GM12892 (cell line): Measurements from ENCODE around the gene PNMT.

Experiments used
- DNase-seq: peaks from one replicate; pipeline ENCODE4 v3.0.0; 2011; ENCODE audit not compliant: insufficient read length
- FAIRE-seq: peaks from 2 replicates; lab custom pipeline; 2011; peaks lifted over from hg19 to GRCh38; lab: Jason Lieb, UNC
- POLR2A ChIP-seq: IDR thresholded peaks from 2 replicates; pipeline ENCODE4 v1.6.1; 2011; ENCODE audit warnings: low read depth, low read length, control low read depth
- POLR2AphosphoS5 ChIP-seq: IDR thresholded peaks from 2 replicates; pipeline ENCODE4 v1.6.1; 2011; ENCODE audit warnings: low read depth, low read length, control low read depth
- TAF1 ChIP-seq: IDR thresholded peaks from 2 replicates; pipeline ENCODE4 v1.6.1; 2011; ENCODE audit warnings: low read depth, mild to moderate bottlenecking, control low read depth, low read length, borderline replicate concordance

PNMT gene

DNA sequence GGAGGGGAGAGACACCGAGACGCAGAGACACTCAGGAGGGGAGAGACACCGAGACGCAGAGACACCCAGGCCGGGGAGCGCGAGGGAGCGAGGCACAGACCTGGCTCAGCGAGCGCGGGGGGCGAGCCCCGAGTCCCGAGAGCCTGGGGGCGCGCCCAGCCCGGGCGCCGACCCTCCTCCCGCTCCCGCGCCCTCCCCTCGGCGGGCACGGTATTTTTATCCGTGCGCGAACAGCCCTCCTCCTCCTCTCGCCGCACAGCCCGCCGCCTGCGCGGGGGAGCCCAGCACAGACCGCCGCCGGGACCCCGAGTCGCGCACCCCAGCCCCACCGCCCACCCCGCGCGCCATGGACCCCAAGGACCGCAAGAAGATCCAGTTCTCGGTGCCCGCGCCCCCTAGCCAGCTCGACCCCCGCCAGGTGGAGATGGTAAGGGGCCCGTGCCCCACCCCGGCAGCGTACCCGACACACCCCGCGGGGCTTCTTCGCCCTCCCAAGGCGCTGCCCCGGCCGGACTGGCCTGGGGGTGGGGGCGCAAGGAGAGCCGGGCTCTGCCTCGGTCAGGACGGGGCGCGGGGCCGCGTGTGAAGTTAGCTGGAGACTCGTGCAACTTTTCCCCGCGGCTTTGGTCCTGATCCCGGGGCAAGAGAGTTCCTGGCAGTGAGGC is 41.1 kb upstream of the PNMT start:
- peak; percentile 53 for FAIRE-seq
- no peak for DNase-seq
- TF ChIP-seq POLR2A (no peak), POLR2AphosphoS5 (no peak), TAF1 (no peak)

DNA sequence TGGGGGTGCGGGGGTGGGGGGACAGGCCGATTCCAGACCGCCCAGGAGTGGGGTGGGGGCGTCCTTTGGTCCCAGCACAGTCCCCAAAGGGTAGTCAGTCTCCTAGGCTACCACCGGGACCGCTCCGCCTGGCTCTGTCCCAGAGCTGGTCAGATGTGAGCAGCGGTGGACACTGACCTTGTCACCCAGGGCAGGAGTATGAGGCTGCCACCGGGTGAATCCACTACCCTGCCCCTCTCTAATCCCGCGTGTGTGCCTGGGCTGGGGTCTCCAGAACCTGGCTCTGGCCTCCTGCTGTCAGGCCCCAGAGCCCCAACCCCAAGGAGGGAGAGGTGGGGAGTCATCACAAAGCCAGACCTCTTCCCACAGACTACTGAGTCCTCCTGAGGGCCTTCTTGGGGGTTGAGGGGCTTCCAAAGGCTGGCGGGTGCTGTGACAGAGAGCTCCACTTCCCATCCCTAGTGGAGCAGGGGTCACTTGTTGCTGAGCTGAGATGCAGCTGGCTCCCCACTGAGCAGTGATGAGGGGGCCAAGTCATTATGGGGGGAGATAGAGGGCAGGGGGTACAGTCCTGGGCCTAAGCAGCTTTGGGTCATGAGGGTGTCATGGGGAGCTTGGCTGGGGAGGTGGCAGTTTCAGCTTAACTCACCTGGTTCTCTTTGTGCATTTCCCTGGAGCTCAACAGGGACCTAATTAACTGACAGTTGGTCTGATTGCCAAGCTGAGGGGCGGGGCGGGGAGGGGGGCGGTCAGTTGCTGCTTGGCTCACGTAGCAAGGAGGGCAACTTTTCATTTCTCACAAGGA is 40.3 kb upstream of the PNMT start:
- TF ChIP-seq POLR2AphosphoS5 (no peak), TAF1 (no peak), POLR2A (no peak)
- DNase-seq (no peak), FAIRE-seq (no peak)

DNA sequence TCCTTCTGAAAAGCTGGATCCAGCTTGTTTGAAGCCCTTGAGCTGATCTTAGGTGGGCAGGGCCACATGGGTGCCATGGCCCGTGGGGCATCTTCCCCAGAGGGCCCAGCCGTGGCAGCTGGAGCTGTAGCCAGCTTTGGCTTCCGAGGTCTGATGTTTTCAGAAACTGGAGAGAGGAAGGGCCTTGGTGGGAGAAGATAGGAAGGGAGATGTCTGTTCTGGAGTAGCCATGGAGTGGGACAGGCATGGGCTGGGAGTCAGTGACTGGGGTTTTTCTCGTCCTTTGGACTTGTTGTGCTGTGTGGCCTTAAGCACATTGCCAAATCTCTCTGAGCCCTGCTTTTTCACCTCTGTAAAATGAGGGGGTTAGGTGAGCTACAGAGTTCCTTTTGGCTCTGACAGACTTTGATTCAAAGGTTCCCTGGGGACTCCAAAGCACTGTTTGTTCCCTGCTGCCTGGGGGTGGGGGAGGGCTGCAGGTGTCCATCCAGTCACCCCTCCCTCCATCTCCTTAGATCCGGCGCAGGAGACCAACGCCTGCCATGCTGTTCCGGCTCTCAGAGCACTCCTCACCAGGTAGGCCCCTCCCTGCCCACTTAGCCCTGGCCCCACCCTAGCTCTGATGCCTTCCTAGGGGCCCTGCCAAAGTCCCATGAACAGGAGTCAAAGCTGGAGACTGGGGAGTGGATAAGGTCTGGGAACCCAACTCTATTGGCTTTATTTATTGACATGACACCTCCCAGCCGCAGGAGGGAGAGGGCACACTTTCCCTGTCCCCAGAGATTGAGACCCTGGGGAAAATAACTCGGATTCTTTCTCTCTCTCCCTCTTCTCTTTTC is 39.4 kb upstream of the PNMT start:
- TF ChIP-seq POLR2AphosphoS5 (no peak), POLR2A (no peak), TAF1 (no peak)
- DNase-seq: no peak
- FAIRE-seq: no peak

- no peak for FAIRE-seq
- no peak for DNase-seq
- TF ChIP-seq POLR2A (no peak), POLR2AphosphoS5 (no peak), TAF1 (no peak)
Observed at GRCh38 chr17:39629494-39629880, 38.8 kb upstream of the PNMT start.

- DNase-seq: no peak
- no peak for FAIRE-seq
- TF ChIP-seq POLR2AphosphoS5: no peak
- no peak for TF ChIP-seq POLR2A
- TF ChIP-seq TAF1: no peak
Observed at GRCh38 chr17:39629898-39630297, 38.4 kb upstream of the PNMT start.

DNA sequence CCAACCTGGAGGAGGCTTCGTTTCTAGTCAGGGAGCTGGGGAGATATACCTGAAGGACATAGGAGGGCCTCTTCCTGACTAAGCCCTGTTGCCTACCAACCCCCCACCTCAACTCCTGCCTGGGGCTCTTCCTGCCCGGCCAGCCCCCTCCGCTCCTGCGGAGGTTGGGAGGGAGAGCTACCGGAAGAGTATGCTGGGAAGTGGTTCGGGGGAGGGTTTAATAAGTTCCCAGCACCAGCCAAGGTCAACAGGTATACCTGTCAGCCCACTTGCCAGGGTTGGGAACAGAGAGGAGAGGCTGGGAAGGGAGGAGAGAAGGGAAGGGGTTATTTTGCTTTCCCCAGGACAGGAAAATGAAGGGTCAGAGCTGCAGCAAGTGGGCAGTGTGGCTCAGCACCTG is 36.9 kb upstream of the PNMT start:
- FAIRE-seq (no peak), DNase-seq (no peak)
- TF ChIP-seq POLR2AphosphoS5 (no peak), POLR2A (no peak), TAF1 (no peak)

- TF ChIP-seq POLR2A: no peak
- no peak for TF ChIP-seq TAF1
- no peak for TF ChIP-seq POLR2AphosphoS5
- no peak for FAIRE-seq
- no peak for DNase-seq
Observed at GRCh38 chr17:39632153-39632941, 35.9 kb upstream of the PNMT start.

DNA sequence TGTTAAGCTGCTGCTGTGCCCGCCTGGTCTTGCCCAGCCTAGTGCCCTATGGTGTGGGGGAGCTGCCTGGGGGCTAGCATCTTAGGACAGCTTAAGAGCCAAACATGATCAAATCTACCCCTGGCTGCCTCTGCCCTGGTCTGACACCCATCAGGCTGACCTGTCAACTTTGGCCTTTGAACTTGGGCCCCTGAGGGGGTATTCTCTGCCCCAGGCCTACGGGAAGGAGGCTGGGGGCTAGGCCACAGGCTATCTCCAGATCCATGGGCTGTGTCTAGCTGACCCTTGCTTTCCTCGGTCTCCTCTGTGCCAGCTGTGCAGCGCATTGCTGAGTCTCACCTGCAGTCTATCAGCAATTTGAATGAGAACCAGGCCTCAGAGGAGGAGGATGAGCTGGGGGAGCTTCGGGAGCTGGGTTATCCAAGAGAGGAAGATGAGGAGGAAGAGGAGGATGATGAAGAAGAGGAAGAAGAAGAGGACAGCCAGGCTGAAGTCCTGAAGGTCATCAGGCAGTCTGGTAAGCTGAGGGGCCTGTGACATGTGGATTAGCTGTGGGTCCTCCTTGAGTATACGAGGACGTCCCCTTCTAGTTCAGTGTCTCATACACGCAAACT is 34.6 kb upstream of the PNMT start:
- no peak for TF ChIP-seq POLR2A
- no peak for TF ChIP-seq POLR2AphosphoS5
- no peak for TF ChIP-seq TAF1
- FAIRE-seq: no peak
- DNase-seq: no peak

DNA sequence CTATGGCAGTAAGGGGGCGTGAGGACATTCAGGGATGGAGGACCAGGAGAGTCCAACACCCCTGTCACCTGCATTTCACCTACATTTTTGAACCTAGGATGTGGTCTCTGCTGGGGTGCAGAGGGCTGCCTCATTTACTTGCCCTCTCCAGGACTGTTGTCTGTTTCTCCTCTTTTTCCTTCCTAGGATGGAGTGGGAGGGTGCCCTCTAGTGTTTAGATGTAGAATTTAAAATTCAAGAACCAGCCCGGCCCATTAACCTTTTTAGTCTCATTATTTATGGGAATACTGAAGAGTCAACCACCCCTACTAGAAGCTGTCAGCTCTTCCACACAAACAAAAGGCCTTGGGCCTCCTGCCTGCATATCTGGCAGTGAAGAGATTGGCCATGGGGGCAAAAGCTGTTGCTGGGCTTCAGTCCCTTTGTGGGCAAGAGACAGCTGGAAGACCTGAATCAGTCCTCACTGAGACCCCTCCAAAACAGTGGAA is 33.8 kb upstream of the PNMT start:
- no peak for FAIRE-seq
- no peak for DNase-seq
- TF ChIP-seq TAF1: no peak
- TF ChIP-seq POLR2A: no peak
- TF ChIP-seq POLR2AphosphoS5: no peak

GRCh38 chr17:39635614-39636176 is 32.6 kb upstream of the PNMT start:
- FAIRE-seq (no peak), DNase-seq (no peak)
- no peak for TF ChIP-seq TAF1
- TF ChIP-seq POLR2AphosphoS5: no peak
- TF ChIP-seq POLR2A: no peak
